GM18517 (cell line): ENCODE measurements around the gene PROSER2.

Experiments used
- ATAC-seq: cut with Tn5 transposase; IDR thresholded peaks from one replicate; pipeline ENCODE4 v1.9.1; 2021; ENCODE audit warnings: mild to moderate bottlenecking, moderate library complexity; ENCODE audit not compliant: unreplicated experiment

Gene PROSER2

GRCh38 chr10:11901036-11901301, 77.8 kb downstream of the PROSER2 start:
- ATAC-seq = no peak

GRCh38 chr10:11901454-11901832, 78.3 kb downstream of the PROSER2 start:
- ATAC-seq = no peak

GRCh38 chr10:11901833-11902475, 78.8 kb downstream of the PROSER2 start:
- ATAC-seq = no peak

- no peak for ATAC-seq
Measured at GRCh38 chr10:11902646-11903045, 79.5 kb downstream of the PROSER2 start.

- ATAC-seq = no peak
Measured at GRCh38 chr10:11906714-11907113, 83.6 kb downstream of the PROSER2 start.

GRCh38 chr10:11907914-11908313, 84.8 kb downstream of the PROSER2 start:
- no peak for ATAC-seq

GRCh38 chr10:11908536-11908935, 85.4 kb downstream of the PROSER2 start:
- ATAC-seq = no peak

- ATAC-seq = no peak
Measured at GRCh38 chr10:11908991-11909390, 85.8 kb downstream of the PROSER2 start.

GRCh38 chr10:11909618-11910017, 86.5 kb downstream of the PROSER2 start:
- ATAC-seq = no peak

- no peak for ATAC-seq
Measured at GRCh38 chr10:11910102-11910501, 86.9 kb downstream of the PROSER2 start.

GRCh38 chr10:11913079-11913641, 90.0 kb downstream of the PROSER2 start:
- ATAC-seq = no peak

- no peak for ATAC-seq
Measured at GRCh38 chr10:11918384-11918783, 95.2 kb downstream of the PROSER2 start.

- ATAC-seq = no peak
Measured at GRCh38 chr10:11919271-11919670, 96.1 kb downstream of the PROSER2 start.
